ENCODE measurements around the gene KNDC1.
"Not testable (repeated sequence)": the region's sequence is repeated elsewhere in the genome, so short reads cannot be mapped to it uniquely, and the experiment has no call there.

The KNDC1 gene

DNA sequence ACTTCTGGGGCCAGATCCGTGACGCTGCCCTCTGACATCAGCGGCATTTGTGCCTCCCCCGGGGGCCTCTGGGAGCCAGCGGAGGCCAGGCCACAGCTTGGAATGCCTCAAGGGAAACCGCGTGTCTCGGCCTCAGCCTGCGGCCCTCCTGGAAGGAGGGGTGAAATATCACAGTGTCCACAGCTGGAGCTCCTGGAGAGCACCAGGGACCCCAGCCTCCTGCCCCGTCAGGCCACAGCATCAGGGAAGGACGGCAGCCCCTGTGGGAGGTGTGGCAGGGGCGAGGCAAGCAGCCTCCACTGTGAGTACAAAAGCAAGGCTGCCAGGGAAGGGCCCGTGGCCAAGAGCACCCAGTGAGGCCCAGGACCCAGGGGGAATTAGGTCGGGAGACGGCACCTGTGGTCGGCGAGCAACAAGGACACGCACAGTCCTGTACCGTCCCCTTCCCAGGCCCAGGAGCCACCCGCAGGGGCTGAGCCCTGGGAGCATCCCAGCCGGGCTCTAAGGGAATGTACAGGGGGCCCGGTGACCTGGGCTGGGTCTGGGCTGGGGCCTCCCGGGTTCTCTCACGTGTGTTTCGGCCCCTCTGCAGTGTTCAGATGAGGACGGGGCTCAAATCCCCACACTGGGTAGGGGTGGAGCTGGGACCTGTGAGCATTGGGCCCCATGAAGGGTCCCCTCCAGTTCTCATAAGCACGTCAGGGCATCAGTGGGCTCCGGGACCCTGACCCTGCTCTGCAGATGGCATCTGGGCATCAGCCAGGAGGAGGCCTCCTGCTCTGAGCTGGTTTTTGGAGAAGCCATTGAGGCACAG, 18.7 kb upstream of the KNDC1 start:
- DNase-seq, result no peak

DNA sequence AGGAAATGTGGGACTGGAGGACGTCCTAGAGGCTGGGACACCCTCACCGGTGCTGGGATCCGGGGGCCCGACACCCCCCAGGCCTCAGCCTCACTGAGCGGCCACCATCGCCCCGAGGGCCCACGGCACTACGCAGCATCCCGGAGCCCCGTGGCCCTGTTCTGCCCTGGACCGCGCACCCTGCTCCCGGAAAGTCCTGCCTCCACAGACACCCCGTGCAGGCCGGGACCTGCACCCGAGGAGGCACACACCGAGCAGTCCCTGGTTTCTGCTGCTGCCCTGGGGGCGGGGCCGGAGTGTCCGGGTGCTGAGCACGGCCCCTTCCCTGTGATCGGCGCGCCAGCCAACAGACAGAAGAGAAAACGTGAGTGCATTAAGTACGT, 18.1 kb upstream of the KNDC1 start:
- DNase-seq, result no peak

- no peak for DNase-seq
Measured at GRCh38 chr10:133142523-133143199, 17.4 kb upstream of the KNDC1 start.

DNA sequence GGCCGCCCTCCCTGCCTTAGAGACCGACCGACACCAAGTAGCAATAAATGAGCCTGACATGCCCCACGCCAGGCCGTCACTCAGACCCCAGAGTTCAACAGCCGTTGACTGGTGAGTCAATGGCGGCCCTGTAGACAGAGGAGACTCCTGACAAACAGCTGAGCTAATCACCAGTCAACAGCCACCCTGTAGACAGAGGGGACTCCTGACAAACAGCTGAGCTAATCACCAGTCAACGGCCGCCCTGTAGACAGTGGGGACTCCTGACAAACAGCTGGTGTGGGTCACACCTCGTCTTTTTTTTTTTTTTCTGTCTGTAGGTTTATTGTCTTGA, 16.9 kb upstream of the KNDC1 start:
- DNase-seq, result no peak

DNA sequence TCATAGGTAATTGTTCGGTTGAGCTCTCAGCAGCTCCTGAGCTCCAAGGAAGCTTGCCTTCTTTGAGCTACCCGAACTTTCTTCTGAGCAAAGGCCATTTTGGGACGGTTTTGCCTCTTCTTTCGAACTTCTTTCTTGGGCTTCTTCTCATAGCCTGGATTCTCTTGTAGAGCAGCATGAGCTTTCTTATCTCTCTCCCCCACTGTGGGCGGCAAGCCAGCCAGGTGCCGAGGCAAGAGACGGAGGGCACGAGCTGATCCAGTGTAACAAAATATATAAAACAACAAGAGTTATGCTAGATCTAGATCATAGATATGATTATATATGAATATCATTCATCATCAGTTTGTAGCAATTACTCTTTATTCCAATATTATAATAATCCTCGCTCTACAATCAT, 16.5 kb upstream of the KNDC1 start:
- DNase-seq, result no peak

DNA sequence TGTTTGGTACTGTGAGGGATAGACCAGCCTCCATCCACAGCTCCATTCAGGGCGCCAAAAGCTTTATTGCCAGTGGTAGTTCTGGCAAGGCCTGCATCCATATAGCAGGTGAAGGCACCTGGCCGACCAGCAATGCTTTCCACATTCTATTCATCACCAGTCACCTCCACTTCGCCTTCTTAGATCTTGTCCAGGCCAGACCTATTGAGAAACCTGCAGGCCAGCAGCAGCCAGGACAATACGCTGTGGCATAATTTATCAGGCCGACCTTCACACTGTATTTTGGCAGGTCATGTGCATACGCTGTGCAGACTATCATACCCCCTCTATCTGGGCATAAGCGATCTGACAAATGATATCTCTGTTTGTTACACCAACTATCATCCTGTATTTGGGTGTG, 15.2 kb upstream of the KNDC1 start:
- DNase-seq, result no peak

DNA sequence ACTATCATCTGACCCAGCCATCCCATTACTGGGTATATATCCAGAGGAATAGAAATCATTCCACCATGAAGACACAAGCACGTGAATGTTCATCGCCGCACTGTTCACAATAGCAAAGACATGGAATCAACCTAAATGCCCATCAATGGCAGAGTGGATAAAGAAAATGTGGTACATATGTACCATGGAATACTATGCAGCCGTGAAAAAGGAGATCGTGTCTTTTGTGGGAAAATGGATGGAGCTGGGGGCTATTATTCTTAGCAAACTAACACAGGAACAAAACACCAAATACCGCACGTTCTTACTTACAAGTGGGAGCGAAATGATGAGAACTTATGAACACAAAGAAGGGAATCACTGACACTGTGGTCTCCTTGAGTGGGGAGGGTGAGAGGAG, 9.8 kb upstream of the KNDC1 start:
- DNase-seq, result no peak

- DNase-seq, result no peak
Measured at GRCh38 chr10:133150656-133151055, 9.4 kb upstream of the KNDC1 start.

DNA sequence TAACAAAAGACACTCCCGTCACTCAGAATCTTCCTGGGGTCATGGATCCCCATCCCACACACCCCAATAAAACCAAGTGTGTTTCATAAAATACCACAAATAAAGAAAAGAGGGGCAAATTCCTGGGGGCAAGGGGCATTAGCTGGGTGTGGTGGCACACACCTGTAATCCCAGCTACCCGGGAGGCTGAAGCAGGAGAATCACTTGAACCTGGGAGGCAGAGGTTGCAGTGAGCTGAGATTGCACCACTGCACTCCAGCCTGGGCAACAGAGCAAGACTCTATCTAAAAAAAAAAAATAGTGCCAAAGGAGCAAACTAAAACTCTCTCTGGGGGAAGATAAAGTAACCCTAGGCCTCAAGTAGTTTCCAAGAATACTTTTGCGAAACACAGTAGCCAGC, 8.9 kb upstream of the KNDC1 start:
- not testable (repeated sequence) for DNase-seq

DNA sequence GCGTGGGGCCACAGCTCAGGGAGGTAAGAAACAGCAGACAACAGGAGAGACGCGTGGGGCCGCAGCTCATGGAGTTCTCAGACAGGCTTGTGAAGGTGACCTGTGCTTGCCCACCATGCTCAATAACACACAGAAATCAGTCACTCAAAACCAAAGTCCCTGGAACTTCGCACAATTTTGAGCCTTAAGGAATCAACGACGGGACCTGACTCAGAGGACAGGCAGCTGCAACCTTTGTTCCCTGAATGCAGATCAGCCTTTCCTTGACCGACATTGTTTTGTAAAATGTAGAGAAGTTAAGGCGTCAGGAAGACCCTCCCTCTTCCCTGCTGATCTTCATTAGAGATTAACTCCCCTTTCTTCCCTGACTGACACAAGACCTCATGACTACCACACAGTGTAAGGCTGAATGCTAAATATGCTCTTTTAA, 8.5 kb upstream of the KNDC1 start:
- DNase-seq, result no peak

GRCh38 chr10:133154411-133154810, 5.6 kb upstream of the KNDC1 start:
- DNase-seq, result no peak

- no peak for DNase-seq
Measured at GRCh38 chr10:133154996-133155778, 4.8 kb upstream of the KNDC1 start.

- DNase-seq, result no peak
Measured at GRCh38 chr10:133156674-133157579, 3.1 kb upstream of the KNDC1 start.

- DNase-seq, result no peak
Measured at GRCh38 chr10:133157662-133158436, 2.2 kb upstream of the KNDC1 start.

DNA sequence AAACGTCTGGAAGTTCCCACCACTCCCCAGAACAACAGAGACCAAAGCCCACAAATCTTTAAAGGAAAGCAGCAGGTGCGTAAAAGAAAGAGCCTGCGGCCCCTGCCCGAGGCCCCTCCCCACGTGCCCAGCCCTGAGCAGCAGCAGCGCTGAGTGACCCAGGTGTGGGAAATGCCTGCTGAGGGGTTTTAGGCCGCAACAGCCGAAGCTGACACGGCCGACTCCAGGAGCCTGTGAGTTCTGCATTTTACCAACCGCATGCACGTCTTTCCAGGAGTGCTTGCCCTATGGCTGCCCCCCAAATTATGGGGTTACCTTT, 1.6 kb upstream of the KNDC1 start:
- no peak for DNase-seq

GRCh38 chr10:133158756-133159610, 1.0 kb upstream of the KNDC1 start:
- no peak for DNase-seq

DNA sequence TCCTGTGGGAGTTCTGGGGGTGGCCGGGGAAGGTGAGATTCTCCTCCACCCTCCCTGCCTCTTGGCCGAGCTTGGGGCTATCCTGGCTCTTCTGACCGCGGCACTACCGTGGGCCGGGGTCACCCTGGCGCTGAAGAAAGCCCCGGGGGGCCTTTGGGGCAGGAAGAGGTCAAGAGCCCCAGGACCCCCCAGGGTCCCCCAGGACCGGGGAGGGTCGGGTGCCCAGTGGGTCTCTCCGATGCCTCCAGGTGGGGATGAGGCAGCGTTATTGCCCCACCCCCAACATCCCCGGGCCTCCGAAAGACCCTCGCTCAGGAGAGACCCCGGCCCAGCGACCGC, 439 bp upstream of the KNDC1 start:
- DNase-seq, result no peak

- no peak for DNase-seq
Measured at GRCh38 chr10:133160826-133161471, 930 bp downstream of the KNDC1 start.

DNA sequence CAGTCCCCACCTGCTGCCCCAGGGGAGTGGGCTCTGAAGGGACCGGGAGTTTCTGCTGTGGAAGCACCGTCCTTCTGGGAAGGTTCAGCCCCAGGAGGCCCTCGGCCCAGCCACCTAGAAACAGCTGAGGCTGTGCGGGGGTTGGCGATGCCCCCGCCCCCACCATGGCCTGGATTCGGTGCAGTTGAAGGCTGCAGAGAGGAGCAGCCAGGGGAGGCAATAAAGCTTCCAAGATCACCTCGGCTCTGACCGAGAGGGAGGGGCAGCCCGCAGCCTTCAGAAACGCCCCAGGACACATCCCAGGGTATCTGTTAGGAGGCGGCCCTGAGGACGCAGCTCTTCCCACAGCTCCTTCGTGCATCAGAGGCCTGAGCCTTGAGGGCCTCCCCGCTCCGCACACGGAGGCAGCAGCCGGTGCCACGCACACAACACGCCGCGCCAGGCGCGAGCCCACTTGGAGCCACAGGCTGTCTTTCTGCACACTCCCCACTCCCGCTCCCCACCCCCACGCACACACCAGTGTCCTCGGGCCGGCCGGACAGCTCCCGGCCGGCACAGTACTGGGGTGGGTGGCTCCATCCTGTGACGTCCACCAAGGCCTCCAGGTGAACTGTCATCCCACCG, 1.6 kb downstream of the KNDC1 start:
- DNase-seq, result no peak

- no peak for DNase-seq
Measured at GRCh38 chr10:133162178-133162909, 2.3 kb downstream of the KNDC1 start.
